T-helper 9 cell (primary cell): ENCODE results near the gene CDH23.

Source experiments
- DNase-seq: peaks from one replicate; pipeline ENCODE4 v3.0.0-alpha.2; 2020

CDH23 gene

DNA sequence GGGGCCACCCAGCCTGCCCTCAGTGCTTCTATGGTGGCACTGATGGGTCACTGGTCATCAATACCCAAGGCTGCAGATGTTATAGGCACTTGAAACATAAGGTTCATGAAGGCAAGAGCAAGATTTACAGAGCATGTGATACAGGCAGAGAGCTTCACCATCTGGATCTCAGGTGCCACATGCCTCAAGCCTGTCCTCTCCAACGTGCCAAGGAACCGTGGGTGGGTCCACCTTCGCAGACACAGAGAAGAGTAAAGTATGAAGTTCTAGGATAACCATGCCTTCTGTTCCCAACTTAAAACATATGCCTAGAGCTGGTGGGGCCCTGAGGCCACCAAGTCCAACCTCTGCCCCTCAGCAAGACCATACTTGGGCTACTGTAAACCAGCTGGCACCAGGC lies 26.7 kb upstream of the CDH23 start:
- no peak for DNase-seq

DNA sequence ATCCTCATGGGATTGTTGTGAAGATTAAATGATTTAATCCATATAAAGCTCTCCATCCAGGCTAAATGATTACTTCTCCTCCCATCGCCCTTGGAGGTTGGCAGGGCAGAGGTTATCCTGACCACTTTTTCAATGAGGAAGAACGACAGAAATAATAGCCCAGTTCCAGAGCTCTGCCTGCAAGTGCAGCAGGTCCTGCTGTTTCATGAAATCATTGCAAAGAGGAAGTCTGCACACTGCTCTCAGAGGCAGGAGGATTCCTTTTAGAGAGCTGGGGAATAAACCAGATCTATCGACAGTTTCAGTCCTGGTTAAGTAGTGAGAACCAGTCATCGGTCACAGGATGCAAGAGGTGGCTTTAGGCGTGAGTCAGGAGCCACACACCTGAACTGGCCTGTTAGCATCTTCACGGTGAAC lies 25.0 kb upstream of the CDH23 start:
- DNase-seq = no peak

- DNase-seq = no peak
Measured at GRCh38 chr10:71372882-71373495, 23.7 kb upstream of the CDH23 start.

- DNase-seq = no peak
Measured at GRCh38 chr10:71374481-71375233, 22.1 kb upstream of the CDH23 start.

DNA sequence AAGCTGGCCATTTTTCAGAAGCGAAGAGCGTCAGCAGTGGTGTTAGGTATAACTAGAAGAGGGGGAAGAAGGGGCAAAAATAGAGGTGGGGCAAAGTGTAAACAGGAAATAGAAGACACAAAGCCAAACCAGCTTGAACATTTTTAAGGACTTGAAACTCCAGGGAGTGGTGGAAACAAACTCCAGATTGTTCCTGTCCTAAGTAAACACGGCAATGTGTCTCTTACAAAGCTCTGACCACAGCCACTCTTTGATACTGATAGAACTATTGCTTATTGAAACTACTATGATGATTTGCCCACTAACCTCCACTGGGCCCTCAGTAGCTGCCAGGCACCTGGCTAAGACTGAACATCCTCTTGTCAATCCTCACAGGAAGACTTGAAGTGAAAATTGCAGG lies 20.8 kb upstream of the CDH23 start:
- no peak for DNase-seq

GRCh38 chr10:71378336-71379117 lies 18.2 kb upstream of the CDH23 start:
- no peak for DNase-seq

DNA sequence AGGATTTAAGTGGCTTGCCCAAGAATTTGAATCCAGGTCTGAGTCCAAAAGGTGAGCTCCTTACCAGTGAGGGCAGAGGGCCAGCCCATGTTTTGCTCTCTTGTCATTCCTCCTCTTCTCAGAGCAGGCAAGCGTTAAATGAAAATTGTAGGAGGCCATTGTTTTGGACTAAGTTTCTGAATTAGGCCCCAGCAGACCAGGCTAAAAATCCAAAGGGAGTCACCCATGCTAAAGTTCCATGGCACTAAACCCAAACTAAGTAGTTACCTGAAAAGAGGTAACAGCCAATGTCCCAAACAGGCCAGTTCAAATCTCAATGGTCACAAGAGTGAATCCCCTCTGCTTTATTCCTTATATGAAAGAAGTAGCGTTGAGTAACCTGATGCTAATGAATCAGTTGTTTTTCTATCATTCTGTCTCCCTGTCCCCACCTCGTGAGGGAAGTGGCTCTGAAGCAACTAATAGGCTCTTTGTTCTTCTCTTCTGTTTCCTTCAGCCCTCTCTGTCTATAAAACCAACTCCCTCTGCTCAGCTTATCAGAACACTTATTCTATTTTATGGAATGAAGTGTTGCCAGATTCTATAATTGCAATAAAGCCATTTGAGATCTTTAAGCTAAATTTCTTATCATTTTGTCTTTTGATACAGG lies 17.5 kb upstream of the CDH23 start:
- no peak for DNase-seq

DNA sequence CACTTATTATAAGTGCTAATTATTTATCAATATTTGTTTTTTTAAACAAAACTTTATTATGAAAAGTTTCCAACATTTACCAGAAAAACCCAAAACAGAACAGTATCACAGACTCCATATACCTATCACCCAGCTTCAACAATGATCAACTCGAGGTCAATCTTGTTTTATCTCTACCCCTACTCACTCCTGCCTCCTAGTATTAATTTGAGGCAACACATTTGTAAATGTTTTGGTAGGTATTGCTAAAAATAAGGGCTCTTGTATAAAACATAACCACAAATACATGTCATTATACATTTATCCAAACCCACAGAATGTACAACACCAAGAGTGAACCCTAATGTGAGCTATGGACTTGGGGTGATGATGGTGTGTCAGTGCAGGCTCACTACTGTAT lies 15.9 kb upstream of the CDH23 start:
- no peak for DNase-seq

DNA sequence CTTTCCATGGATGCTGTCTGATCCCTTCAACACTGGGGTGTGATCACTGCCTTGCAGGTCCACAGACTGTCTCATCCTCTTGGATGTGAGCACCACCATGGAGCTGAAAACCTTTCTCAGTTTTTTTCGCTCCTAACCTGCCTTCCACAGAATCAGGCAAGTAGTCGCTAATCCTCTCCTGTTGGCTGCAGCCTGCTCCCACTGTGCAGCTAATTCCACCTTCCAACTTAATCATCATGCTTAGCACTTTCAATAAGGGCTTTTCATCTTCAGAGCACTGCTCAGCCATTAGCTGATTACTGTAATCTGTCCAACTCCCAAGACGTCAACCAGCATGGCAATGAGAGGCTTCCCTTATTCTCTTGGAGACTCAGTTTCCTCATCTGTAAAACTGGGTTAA lies 15.1 kb upstream of the CDH23 start:
- no peak for DNase-seq

GRCh38 chr10:71382028-71382427 lies 14.7 kb upstream of the CDH23 start:
- no peak for DNase-seq

DNA sequence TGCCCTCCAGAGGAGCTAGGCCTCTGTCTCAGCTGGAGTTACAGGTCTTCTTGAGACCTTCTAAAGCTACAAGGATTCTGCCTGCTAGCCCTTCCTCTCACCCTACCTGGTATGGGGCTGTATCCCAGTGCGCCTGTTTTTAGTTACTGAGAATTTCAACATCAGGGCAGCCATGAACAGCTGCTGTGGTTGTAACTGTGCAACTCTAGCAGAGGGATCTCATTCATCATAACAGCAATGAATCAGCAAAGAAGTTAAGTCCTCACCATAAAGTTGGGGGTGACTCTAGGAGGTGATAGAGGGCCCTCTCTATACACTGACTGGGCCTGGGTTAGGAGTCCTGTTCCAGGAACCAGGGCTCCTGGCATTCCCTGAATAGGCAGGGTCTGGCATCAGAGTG lies 14.0 kb upstream of the CDH23 start:
- no peak for DNase-seq

DNA sequence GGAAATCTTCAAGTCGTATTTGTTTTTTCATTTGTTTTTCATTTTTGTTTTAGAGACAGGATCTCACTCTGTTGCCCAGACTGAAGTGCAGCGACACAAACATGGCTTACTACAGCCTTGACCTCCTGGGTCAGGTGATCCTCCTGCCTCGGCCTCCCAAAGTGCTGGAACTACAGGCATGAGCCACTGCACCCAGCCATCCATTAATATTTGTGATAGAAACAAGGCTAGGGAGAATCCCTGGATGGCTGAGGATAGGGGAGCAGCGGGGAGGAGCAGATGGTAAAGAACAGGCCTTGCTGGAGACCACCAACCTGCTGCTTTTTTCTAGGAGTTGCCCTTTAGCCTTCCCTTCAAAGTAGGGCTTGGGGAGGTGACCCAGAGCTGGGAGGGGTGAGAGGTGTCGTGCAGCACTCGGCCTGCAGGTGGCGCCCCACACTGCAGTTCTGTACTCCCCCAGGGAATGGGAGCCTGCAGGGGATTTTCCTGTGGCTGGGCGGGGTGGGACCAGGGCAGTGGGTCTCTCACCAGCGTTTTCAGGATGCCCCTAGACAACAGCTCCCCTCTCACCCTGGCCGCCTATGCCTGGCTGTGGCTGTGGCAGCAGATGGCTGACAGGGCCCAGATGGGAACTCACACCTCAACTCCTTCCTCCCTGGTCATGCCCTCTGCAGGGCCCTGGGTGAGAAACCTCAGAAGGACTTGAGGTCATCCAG lies 12.6 kb upstream of the CDH23 start:
- peak; percentile 69 for DNase-seq

DNA sequence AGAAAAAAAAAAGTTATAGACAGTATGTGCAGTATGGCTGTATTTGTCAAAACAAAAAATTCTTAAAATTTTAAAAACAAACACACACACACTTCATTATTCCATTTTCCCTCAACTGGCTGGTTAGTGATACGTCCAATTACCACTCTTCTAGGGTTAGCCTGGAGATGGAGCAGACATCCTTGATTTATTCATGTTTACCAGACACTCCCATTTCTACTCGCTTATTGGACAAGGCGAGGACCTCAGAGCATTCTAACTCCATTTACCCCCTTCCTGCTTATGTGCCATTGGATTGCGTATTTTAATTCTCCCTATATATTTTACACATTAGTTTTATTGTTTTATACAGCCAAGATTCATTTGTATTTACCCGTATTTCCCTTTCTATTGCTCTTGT lies 8.5 kb upstream of the CDH23 start:
- DNase-seq = no peak

GRCh38 chr10:71388583-71389310 lies 8.0 kb upstream of the CDH23 start:
- DNase-seq = no peak

- DNase-seq = no peak
Measured at GRCh38 chr10:71389768-71390460, 6.8 kb upstream of the CDH23 start.

DNA sequence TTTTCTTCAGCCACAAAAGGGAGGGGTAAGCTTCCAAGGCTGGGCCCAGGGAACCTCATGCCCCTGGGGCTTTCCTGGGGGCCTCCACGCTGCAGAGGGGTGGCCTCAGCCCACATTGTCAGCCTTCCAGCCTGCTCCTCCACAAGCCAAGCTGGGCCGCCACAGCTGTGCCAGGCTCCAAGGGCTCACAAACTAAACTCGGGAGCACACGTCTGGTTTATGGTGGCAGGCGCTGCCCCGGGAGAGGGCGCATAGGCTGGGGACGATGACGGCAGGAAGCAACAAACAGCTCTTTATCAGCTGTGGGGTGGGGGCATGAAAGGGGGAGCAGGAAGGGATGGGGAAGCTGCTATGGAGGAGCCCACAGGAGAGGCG lies 6.3 kb upstream of the CDH23 start:
- DNase-seq = no peak

GRCh38 chr10:71390921-71391690 lies 5.6 kb upstream of the CDH23 start:
- no peak for DNase-seq

DNA sequence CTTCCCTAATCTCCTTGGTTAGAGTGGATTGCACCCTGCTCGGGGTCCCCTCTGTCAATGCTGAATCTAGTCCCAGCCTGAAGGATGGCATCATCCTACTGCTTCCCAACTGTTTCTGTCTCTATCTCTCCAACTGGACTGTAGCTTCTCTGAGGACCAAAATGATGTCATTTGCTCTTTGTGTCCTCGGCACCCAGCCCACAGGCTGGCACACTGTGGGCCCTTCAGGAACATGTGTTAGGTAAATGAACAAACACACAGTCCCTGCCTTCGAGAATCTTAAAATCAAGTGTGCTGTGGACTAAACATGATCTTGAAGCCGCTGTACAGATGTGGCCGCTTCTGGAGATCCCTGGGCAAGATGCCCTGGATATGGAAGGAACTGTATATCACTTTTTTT lies 5.0 kb upstream of the CDH23 start:
- DNase-seq = no peak

GRCh38 chr10:71392292-71392691 lies 4.4 kb upstream of the CDH23 start:
- DNase-seq = no peak
